AG04450 (cell line): ENCODE results near the gene MEN1. TPM values are rescaled to one million over a fixed set of nuclear protein-coding genes. Genes with fewer than 3 reads are reported as not detected.

Source experiments
- CTCF ChIA-PET: fragments of 300-600, 350-600 bp; formaldehyde crosslinking; extraction: SDS; loops from one replicate; lab custom pipeline; 2022; ENCODE audit warnings: antibody characterized with exemption, inconsistent platforms; lab: Charles Lee
- POLR2A ChIA-PET: fragments of 350-600 bp; formaldehyde crosslinking; extraction: SDS; loops from one replicate; lab custom pipeline; 2021; ENCODE audit warnings: antibody characterized with exemption, inconsistent platforms; lab: Yijun Ruan, JAX
- DNase-seq: peaks from one replicate; pipeline ENCODE4 v3.0.0-alpha.2; 2011; ENCODE audit warnings: low read depth, low spot score
- H3K27ac ChIP-seq: one replicate; pipeline ENCODE4 v1.5.1; 2012; ENCODE audit warnings: low read depth, low read length, control low read depth
- H3K27me3 ChIP-seq: one replicate; pipeline ENCODE4 v1.6.0; 2012; ENCODE audit warnings: low read length; ENCODE audit not compliant: control insufficient read depth, insufficient read depth
- H3K4me3 ChIP-seq: 2 replicates; pipeline ENCODE4 v1.5.1; 2011; ENCODE audit warnings: mild to moderate bottlenecking, low read depth, low read length, control low read depth
- H3K9me3 ChIP-seq: 2 replicates; pipeline ENCODE4 v1.5.1; 2012; ENCODE audit warnings: low read length; ENCODE audit not compliant: control insufficient read depth, insufficient read depth
- polyA plus RNA-seq: library from polyadenylated mRNA; depleted of rRNA; stranded (reverse); fragments of >200 nt; gene quantifications from 2 replicates; pipeline ENCODE4 v1.2.3, GENCODE V29; 2011
- TF ChIP-seq, protein P1 (sequence below): IDR thresholded peaks from 2 replicates; pipeline ENCODE4 v1.5.1; 2011; ENCODE audit warnings: low read depth, low read length, control low read depth, inconsistent platforms

MEN1 gene
- polyA plus RNA-seq, 1 experiment, result 15.0 TPM

DNA sequence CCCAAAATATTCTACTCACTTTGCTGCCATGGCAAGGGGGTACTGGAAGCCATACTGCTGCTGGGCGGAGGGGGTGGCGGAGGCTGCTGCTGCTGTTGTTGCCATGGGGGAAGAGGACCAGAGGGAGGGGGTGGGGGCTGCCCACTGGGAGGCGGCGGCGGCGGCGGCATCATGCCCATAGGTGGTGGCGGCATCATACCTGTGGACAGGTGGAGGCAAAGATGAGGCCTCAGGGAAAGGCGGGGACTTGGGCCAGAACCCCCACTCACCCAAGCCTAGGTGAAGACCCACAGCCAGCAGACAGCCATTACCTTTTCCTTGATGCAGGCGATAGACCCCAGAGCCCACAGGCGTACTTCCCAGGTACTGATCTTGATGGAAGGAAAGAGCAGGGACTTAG is 43.5 kb downstream of the MEN1 start:
- Histone ChIP-seq H3K9me3 (no peaks in the 10 kb centered on the region), H3K4me3 (no peak overlapping the region), H3K27ac (no peak overlapping the region), H3K27me3 (no peaks in the 10 kb centered on the region)
- CTCF ChIA-PET, result interaction anchor here (2.1 kb wide), 1 partner anchor 10 kb away, joined by 11 read pairs; no protein-coding TSS in a partner anchor
- DNase-seq, result no peak
- POLR2A ChIA-PET, result no interaction called here
- TF ChIP-seq, protein P1, sequence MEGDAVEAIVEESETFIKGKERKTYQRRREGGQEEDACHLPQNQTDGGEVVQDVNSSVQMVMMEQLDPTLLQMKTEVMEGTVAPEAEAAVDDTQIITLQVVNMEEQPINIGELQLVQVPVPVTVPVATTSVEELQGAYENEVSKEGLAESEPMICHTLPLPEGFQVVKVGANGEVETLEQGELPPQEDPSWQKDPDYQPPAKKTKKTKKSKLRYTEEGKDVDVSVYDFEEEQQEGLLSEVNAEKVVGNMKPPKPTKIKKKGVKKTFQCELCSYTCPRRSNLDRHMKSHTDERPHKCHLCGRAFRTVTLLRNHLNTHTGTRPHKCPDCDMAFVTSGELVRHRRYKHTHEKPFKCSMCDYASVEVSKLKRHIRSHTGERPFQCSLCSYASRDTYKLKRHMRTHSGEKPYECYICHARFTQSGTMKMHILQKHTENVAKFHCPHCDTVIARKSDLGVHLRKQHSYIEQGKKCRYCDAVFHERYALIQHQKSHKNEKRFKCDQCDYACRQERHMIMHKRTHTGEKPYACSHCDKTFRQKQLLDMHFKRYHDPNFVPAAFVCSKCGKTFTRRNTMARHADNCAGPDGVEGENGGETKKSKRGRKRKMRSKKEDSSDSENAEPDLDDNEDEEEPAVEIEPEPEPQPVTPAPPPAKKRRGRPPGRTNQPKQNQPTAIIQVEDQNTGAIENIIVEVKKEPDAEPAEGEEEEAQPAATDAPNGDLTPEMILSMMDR, result no peak

DNA sequence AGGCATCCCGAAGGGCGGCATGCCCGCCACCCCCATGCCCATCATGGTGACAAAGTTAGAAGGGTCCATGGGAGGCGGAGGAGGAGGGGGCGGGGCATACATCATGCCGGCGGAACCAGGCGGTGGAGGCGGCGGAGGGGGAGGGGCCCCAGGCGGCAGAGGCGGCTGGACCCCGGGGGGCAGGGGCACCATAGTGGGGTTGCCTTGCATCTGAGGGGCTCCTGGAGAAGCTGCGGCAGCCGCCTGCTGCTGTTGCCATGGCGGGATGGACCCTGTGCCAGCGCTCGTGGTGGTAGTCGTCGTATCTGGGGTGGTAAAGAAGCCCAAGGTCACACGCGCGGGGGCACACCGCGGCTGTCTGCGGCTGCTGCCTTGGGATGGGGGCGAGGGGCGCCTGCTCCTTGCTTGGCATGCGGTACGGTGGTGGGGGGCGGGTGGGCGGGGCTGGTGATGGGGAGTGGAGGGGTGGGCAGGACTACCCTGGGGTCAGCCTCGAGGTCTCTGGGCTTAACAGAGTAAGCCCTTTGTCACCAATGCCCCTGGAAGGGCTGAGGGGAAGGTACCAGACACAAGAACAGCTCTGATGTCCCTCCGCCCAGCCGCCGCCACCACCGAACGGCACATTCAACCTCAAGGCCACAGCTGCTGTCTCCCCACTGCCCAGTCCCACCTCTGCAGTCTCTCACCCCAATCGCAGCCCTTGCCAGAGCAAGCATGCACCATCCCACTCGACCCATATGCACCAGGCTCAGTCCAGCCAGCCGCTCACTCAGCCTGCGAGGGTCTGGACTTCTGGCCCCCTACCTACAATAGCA is 44.3 kb downstream of the MEN1 start:
- no peak overlapping the region for H3K27ac ChIP-seq
- TF ChIP-seq, protein P1, result no peak
- no peak overlapping the region for H3K4me3 ChIP-seq
- H3K27me3 ChIP-seq, result no peaks in the 10 kb centered on the region
- POLR2A ChIA-PET, result interaction anchor here (0.7 kb wide), 1 partner anchor 126 kb away, joined by 3 read pairs; no protein-coding TSS in a partner anchor
- CTCF ChIA-PET, result no interaction called here
- DNase-seq, result no peak
- H3K9me3 ChIP-seq, result no peaks in the 10 kb centered on the region

DNA sequence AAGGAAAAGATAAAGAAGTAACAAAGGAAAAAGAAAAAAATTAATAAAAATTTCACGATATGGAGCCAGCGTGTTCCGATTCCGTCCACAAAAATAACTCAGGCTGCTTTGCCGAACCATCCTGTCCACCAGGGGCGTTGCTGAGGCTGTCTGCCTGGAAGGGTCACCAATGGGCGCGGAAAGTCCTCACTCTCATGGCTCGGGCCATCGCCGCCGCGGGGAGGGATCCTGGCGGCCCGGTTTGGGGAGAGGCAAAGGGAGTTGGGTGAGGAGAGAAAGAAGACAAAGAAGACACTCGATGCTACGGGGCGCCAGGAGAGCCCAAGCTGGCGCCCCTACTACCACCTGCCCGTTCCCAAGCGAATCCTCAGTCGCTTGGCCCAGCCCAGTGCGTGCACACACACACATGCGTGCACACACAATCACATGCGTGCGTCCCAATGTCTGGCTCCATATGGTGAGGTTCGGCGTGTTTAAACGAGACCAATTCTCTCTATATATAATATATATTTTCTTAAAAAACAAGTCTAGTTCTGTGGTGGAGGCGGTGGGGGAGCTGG is 45.0 kb downstream of the MEN1 start:
- no peak overlapping the region for H3K4me3 ChIP-seq
- no peaks in the 10 kb centered on the region for H3K27me3 ChIP-seq
- CTCF ChIA-PET, result interaction anchor here (1.0 kb wide), 1 partner anchor 11 kb away, joined by 3 read pairs; no protein-coding TSS in a partner anchor
- H3K9me3 ChIP-seq, result no peaks in the 10 kb centered on the region
- POLR2A ChIA-PET, result interaction anchor here (0.7 kb wide), 1 partner anchor 126 kb away, joined by 3 read pairs; no protein-coding TSS in a partner anchor
- no peak overlapping the region for H3K27ac ChIP-seq
- TF ChIP-seq, protein P1, result peak; percentile 27
- no peak for DNase-seq

DNA sequence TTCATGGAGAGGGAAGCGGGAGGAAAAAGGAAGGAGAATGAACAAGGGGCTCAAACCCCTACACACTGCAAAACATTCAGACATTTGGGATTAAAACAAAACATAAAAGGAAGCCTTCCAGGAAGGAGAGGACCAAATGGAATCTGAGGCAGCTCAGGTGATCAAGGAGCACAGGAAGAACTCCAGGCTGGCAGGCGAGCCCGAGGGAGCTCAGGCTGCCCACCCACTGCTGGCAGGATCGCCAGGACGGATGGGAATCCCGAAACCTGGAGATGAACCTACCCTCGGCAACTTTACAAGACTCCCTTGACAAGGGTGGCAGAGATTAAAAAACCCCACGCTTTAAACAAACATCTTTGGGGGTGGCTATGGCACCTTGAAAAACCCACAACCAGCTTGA is 45.6 kb downstream of the MEN1 start:
- H3K4me3 ChIP-seq, result no peak overlapping the region
- TF ChIP-seq, protein P1, result no peak
- ChIA-PET CTCF (interaction anchor here (1.0 to 2.0 kb wide), 2 partner anchors 10 to 12 kb away, joined by 3 to 4 read pairs; no protein-coding TSS in a partner anchor), POLR2A (no interaction called here)
- H3K9me3 ChIP-seq, result no peaks in the 10 kb centered on the region
- no peak for DNase-seq
- H3K27me3 ChIP-seq, result no peaks in the 10 kb centered on the region
- peak overlapping the region; percentile 39 for H3K27ac ChIP-seq
